Stomach smooth muscle (tissue), 2 donors: ENCODE measurements around the gene HDC.

Source experiments
- H3K27ac ChIP-seq: one replicate; pipeline ENCODE4 v1.7.0; 2013; ENCODE audit warnings: mild to moderate bottlenecking, low read length, inconsistent platforms
- H3K27me3 ChIP-seq, 2 donors: one replicate each; pipeline ENCODE4 v1.7.0; 2013; ENCODE audit warnings: low read length in 2 of 2; ENCODE audit not compliant: insufficient read depth in 2 of 2, control insufficient read depth in 1 of 2
- H3K36me3 ChIP-seq, 2 donors: one replicate each; pipeline ENCODE4 v1.7.0; 2013; ENCODE audit warnings: low read length in 2 of 2; ENCODE audit not compliant: control insufficient read depth in 2 of 2, insufficient read depth in 2 of 2
- H3K4me1 ChIP-seq: one replicate; pipeline ENCODE4 v1.7.0; 2013; ENCODE audit warnings: low read length; ENCODE audit not compliant: control insufficient read depth, insufficient read depth
- H3K4me3 ChIP-seq, 2 donors: one replicate each; pipeline ENCODE4 v1.7.0; 2013; ENCODE audit warnings: low read length in 2 of 2
- H3K9ac ChIP-seq, 2 donors: one replicate each; pipeline ENCODE4 v1.7.0; 2013; ENCODE audit warnings: low read length in 2 of 2, mild to moderate bottlenecking in 1 of 2
- H3K9me3 ChIP-seq, 2 donors: one replicate each; pipeline ENCODE4 v1.7.0; 2013; ENCODE audit warnings: low read length in 2 of 2; ENCODE audit not compliant: control insufficient read depth in 2 of 2
- donor health status: healthy.
- donor health status: Pancreatic carcinoma.

HDC gene

DNA sequence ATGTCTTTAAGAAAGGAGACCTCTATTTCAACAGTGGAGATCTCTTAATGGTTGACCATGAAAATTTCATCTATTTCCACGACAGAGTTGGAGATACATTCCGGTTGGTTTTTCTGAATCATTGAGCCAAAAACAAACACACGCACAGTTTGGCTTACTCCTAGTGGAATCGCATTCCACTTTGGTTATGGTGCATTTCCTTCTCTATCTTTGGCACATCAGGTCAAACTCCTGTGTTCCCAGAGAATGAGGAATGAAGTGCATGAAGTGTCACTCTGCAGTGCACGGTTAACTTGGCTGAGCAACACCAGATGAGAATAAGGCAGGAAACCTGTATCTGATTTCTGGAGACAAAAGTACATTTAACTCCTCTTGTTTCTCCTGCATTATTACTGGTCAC lies 38.5 kb downstream of the HDC start:
- Histone ChIP-seq H3K27ac (no peak overlapping the region), H3K36me3 (no peaks in the 10 kb centered on the region), H3K9me3 (no peaks in the 10 kb centered on the region), H3K27me3 (no peaks in the 10 kb centered on the region), H3K4me1 (no peaks in the 10 kb centered on the region), H3K9ac (no peak overlapping the region), H3K4me3 (no peak overlapping the region)

DNA sequence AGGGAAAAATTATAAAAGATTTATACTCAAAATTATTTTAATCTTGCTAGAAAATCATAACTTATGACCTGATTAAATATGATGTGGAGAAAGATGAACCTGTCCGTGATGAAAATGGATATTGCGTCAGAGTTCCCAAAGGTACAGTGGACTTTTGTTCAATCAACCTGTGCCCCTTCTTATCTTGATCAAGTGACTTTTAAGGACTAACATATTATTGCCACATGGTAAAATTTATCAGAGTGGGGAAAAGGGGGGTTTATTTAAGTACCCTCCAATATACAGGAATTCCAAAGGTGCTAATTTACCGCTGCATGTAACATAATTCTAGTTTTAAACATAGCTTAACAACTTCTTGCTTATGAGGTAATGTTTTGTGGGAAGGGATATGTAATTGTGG lies 39.6 kb downstream of the HDC start:
- H3K27ac ChIP-seq: no peak overlapping the region
- H3K4me1 ChIP-seq: no peaks in the 10 kb centered on the region
- no peak overlapping the region for H3K9ac ChIP-seq
- H3K27me3 ChIP-seq: no peaks in the 10 kb centered on the region
- no peaks in the 10 kb centered on the region for H3K9me3 ChIP-seq
- H3K4me3 ChIP-seq: no peak overlapping the region
- H3K36me3 ChIP-seq: no peaks in the 10 kb centered on the region

DNA sequence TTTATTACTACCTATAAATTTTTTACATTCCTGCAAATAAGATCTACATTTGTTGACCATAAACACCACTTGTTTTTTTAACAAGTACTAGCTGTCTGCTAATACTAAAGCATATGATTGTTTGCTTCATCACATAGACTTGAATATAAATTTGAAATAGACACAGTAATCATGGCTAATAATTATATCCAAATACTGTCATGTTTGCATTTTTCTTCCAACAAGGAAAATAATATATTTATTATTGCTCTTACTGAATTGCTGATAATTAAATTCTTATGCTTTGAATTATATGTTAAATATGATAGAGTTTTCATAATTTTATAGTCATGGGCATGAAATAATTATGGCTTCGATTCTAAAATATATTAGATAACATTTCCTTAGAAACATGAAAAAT lies 40.5 kb downstream of the HDC start:
- H3K27ac ChIP-seq: no peak overlapping the region

GRCh38 chr15:50224606-50225005 lies 40.9 kb downstream of the HDC start:
- Histone ChIP-seq H3K4me3 (no peak overlapping the region), H3K4me1 (no peaks in the 10 kb centered on the region), H3K9me3 (no peaks in the 10 kb centered on the region), H3K9ac (no peak overlapping the region), H3K36me3 (no peaks in the 10 kb centered on the region), H3K27me3 (no peaks in the 10 kb centered on the region), H3K27ac (no peak overlapping the region)

More for the DNA sequence above, 40.5 kb downstream of the HDC start:
- Histone ChIP-seq H3K9ac (no peak overlapping the region), H3K4me3 (no peak overlapping the region), H3K4me1 (no peaks in the 10 kb centered on the region), H3K36me3 (no peaks in the 10 kb centered on the region), H3K9me3 (no peaks in the 10 kb centered on the region), H3K27me3 (no peaks in the 10 kb centered on the region)

DNA sequence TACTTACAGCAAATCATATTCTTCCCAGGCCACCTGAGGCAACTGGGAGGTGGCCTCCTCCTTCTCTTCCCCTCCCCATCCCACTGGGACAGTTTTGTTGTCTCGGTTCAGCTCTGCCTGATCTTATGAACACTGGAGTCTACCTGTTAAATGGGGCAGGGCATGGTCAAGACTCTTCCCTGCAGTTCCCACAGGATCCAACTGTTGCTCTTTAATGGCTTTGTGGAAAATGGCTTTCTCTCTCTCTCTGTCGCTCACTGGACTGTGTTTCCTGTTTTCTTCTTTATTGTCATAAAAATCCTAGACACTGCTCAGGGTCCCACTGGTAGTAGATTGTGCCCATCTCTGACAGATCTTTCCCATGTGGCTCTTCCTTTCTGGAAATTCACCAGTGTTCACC lies 43.3 kb downstream of the HDC start:
- Histone ChIP-seq H3K4me3 (no peak overlapping the region), H3K27ac (no peak overlapping the region), H3K9me3 (peaks cover 0 to 2% of the 10 kb centered on the region in 2 donors), H3K27me3 (no peaks in the 10 kb centered on the region), H3K36me3 (no peaks in the 10 kb centered on the region), H3K4me1 (no peaks in the 10 kb centered on the region), H3K9ac (no peak overlapping the region)

GRCh38 chr15:50219820-50220219 lies 45.7 kb downstream of the HDC start:
- Histone ChIP-seq H3K4me1 (no peaks in the 10 kb centered on the region), H3K36me3 (no peaks in the 10 kb centered on the region), H3K4me3 (no peak overlapping the region), H3K27me3 (no peaks in the 10 kb centered on the region), H3K27ac (no peak overlapping the region), H3K9me3 (peaks cover 0 to 2% of the 10 kb centered on the region in 2 donors), H3K9ac (no peak overlapping the region)

DNA sequence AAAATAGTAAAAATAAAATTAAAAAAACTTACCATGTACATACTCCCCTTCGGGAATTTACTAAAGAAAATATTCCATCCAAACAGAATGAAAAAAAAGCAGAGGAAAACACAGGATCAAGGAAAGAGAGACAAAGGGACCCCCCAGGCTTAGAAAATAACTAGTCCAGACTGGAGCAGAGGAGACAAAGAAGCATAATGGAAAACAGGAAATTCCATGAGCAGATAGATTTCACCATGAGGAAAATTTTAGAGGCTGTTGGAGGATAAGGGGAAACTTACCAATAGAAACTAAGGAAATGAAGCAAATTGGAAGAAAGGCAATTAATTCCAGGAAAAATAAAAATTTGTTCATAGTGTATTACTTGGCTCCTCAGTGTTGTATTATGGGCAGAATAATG lies 46.8 kb downstream of the HDC start:
- Histone ChIP-seq H3K9ac (no peak overlapping the region), H3K27me3 (no peaks in the 10 kb centered on the region), H3K36me3 (no peaks in the 10 kb centered on the region), H3K9me3 (peaks cover 0 to 2% of the 10 kb centered on the region in 2 donors), H3K4me3 (no peak overlapping the region), H3K4me1 (no peaks in the 10 kb centered on the region), H3K27ac (no peak overlapping the region)

- H3K27ac ChIP-seq: no peak overlapping the region
- no peak overlapping the region for H3K4me3 ChIP-seq
- H3K27me3 ChIP-seq: no peaks in the 10 kb centered on the region
- H3K36me3 ChIP-seq: no peaks in the 10 kb centered on the region
- no peaks in the 10 kb centered on the region for H3K4me1 ChIP-seq
- peaks cover 0 to 2% of the 10 kb centered on the region in 2 donors for H3K9me3 ChIP-seq
- H3K9ac ChIP-seq: no peak overlapping the region
These were observed 47.2 kb downstream of the HDC start for GRCh38 chr15:50218291-50218690.

GRCh38 chr15:50210462-50211157 lies 54.9 kb downstream of the HDC start:
- H3K9ac ChIP-seq: no peak overlapping the region

GRCh38 chr15:50209809-50210208 lies 55.7 kb downstream of the HDC start:
- no peak overlapping the region for H3K9ac ChIP-seq
- no peaks in the 10 kb centered on the region for H3K36me3 ChIP-seq
- no peaks in the 10 kb centered on the region for H3K27me3 ChIP-seq
- no peak overlapping the region for H3K4me3 ChIP-seq
- no peak overlapping the region for H3K27ac ChIP-seq
- H3K4me1 ChIP-seq: no peaks in the 10 kb centered on the region
- no peaks in the 10 kb centered on the region for H3K9me3 ChIP-seq

More at GRCh38 chr15:50210462-50211157, 54.9 kb downstream of the HDC start:
- Histone ChIP-seq H3K9me3 (no peaks in the 10 kb centered on the region), H3K27me3 (no peaks in the 10 kb centered on the region), H3K36me3 (no peaks in the 10 kb centered on the region), H3K4me3 (no peak overlapping the region), H3K4me1 (no peaks in the 10 kb centered on the region), H3K27ac (no peak overlapping the region)

DNA sequence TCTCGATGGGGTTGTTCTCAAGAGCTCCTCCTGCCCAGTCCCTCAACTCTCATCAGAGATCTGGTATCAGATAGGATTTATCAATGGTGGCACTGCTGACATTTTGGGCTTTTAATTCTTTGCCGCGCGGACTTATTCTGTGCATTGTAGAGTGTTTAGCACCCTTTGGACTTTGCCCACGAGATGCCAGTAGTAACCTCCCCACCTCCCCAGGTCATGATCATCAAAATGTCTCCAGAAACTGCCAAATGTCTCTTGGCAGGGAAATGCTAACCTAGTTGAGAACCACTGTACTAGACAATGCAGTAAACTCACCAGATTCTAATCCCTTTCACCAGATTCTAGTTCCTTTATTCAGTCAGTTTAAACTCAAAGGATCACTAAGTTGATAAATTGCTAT lies 59.5 kb downstream of the HDC start:
- no peaks in the 10 kb centered on the region for H3K27me3 ChIP-seq
- no peaks in the 10 kb centered on the region for H3K9me3 ChIP-seq
- H3K4me1 ChIP-seq: no peaks in the 10 kb centered on the region
- no peaks in the 10 kb centered on the region for H3K36me3 ChIP-seq
- H3K9ac ChIP-seq: no peak overlapping the region
- H3K27ac ChIP-seq: no peak overlapping the region
- no peak overlapping the region for H3K4me3 ChIP-seq
